GM12873 (cell line): ENCODE measurements around the gene PPFIBP2.

Experiments used
- TF ChIP-seq, protein P1 (sequence below): IDR thresholded peaks from 2 replicates; pipeline ENCODE4 v1.5.1; 2012; ENCODE audit warnings: low read depth, mild to moderate bottlenecking, moderate library complexity, low read length, control low read depth; ENCODE audit not compliant: insufficient read depth; ENCODE audit errors: missing control alignments

Gene PPFIBP2

DNA sequence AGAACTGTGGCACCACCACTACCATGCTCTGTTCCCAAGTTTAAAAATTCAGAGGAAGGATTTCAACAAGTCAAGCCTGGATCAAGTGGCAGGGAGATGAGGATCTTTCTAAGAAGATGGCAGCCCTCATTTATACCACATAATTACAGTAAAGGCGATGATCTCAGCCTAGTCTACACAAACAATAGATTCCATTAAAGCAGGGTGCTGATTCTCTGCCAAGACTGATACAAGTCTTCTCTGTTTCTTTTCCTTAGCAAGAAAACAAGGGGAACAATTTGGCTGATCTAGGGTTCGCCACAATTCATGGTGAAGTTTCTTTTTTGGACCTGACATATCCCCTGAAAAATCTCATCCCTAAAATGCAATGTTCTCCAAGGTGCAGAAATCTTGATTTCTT, 73.9 kb downstream of the PPFIBP2 start:
- TF ChIP-seq, protein P1, sequence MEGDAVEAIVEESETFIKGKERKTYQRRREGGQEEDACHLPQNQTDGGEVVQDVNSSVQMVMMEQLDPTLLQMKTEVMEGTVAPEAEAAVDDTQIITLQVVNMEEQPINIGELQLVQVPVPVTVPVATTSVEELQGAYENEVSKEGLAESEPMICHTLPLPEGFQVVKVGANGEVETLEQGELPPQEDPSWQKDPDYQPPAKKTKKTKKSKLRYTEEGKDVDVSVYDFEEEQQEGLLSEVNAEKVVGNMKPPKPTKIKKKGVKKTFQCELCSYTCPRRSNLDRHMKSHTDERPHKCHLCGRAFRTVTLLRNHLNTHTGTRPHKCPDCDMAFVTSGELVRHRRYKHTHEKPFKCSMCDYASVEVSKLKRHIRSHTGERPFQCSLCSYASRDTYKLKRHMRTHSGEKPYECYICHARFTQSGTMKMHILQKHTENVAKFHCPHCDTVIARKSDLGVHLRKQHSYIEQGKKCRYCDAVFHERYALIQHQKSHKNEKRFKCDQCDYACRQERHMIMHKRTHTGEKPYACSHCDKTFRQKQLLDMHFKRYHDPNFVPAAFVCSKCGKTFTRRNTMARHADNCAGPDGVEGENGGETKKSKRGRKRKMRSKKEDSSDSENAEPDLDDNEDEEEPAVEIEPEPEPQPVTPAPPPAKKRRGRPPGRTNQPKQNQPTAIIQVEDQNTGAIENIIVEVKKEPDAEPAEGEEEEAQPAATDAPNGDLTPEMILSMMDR, result no peak

DNA sequence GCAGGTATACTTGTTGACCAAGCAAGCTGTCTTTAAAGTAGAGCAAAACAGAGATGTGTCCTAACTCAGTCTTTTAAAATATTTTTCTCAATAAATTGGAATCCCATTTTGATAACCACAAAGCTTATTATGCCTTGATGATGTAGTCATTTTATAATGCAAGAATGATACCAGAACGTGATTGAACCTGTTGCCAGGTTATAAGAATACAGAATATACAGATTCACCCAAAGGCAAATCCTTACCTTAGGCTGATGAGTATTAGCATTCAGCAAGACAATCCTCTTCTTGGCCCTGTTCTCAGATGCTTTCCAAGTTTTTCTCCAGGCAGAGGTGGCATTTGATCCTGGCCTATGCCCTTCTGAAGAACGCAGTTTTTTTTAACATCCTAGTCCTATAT, 76.1 kb downstream of the PPFIBP2 start:
- TF ChIP-seq, protein P1, result no peak

DNA sequence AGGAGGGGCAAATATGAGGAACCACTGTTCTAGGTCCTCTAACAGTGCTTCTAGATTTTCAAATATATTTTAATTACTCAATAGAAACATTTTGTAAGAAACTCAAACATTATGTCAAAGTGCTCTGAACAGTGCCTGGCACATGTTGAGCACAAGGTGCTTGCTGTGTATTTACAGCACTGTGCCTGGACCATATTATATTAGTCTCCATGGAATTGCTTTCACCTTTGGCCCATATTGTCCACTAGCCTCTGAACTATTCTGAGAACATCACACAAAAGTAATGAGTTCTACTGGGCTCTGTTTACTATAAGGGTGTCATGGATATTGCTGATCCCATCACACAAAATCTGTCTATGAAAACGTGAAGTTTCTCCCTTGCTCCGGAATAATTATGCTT, 76.7 kb downstream of the PPFIBP2 start:
- TF ChIP-seq, protein P1, result no peak

DNA sequence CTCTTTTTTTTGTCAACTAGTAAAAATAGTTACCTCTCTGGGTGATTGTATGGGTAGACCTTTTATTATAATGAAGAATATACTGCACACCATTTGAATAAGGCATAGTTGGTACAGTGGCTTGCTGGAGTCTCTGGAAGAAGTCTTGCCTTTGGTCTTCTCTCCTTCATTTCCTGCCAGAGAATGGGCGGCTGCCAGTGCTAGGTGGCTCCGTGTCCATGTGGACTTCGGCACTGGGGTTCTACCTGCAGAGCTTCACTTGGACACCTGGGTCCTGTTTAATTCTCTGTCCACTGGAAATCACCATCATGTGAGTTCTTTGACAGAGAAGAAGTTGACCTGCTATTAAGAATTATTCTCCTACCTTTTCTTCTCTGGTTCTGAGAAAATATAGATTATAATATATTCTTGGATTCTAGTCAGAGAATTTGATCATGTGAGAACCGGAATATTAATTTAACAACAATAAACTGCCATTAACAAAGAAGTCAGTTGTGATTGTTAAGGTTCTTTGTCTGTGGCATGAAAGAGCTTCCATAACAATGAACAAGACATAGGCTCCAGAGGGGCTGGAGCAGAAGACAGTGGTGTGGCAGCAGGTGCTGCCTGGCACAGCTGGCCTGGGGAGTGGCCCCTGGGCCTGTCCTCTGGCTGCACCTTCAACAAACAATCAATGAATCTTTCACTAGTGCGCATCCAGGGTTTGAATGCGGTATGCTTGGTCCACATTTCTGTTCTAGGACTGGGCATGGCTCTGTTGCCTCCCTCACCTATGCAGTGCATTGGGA, 77.5 kb downstream of the PPFIBP2 start:
- TF ChIP-seq, protein P1, result no peak

DNA sequence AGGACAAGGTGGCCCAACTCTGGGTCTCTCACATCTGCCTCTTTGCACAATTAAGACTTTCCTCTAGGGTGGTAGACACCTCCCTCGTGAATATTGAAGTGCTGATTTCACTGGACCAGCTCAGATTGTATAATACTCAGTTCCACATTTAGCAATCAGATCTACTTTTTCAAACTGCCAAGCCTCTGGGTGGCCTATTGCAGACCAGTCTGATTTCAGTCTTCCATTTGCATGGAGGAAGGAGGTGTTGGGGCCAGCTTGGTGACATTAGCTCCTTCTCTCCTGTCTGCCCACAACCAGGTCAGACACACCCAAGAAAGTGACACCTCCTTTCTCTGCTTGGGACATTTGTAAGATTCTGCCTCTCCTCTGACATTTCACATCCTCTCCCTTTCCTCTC, 78.2 kb downstream of the PPFIBP2 start:
- TF ChIP-seq, protein P1, result no peak

DNA sequence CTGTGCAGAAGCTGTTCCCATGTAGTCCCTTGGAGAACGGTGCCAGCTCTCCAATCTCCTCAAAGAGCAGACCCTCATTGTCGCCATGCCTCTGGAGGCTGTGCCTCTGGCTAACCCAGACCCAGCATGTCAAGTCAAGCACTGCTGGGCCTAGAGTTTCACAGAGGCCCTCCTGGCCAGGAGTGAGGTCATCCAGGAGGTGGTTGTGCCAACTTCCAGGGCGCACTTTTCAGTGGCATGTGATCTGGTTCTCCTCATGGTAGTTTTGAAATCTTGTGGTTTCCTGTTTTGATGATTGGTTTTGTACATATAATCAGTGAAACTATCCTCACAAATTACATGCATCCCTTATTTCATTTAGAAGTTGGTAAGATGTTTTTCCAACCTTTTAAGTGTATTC, 78.9 kb downstream of the PPFIBP2 start:
- TF ChIP-seq, protein P1, result no peak

DNA sequence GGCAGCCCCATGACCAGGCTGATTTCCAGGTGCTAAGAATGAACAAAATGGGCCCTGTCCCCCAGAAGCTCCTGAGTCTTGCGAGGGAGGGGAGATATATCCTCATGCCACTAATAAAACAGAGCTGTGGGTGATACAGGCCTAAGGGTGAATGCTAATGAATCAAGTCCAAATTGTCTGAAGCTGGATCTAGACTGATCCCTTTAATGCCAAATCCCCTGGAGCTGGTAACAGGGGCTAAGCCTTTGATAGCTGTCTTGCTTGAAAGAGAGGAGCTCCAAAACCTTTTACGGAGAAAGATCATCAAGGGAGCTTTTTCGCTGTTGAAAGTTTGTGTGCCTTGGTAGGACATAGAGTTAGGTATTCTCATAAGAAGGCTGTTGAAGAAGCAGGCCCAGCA, 79.7 kb downstream of the PPFIBP2 start:
- TF ChIP-seq, protein P1, result no peak
